BJ (cell line): ENCODE data around the gene HILPDA. TPM values are rescaled to one million over a fixed set of nuclear protein-coding genes. Genes with fewer than 3 reads are reported as not detected.

Experiments
- CTCF ChIA-PET: fragments of 350-600 bp; formaldehyde crosslinking; extraction: SDS; loops from one replicate; lab custom pipeline; 2021; ENCODE audit warnings: antibody characterized with exemption, inconsistent platforms; lab: Yijun Ruan, JAX
- POLR2A ChIA-PET: fragments of 300-600 bp; sonication (Branson Sonifier 250); formaldehyde crosslinking; extraction: SDS; loops from one replicate; lab custom pipeline; 2021; ENCODE audit warnings: antibody characterized with exemption; lab: Charles Lee
- DNase-seq: peaks from one replicate; pipeline ENCODE4 v3.0.0-alpha.2; 2011; ENCODE audit warnings: low read depth
- H3K27me3 ChIP-seq: 2 replicates; pipeline ENCODE4 v1.6.0; 2011; ENCODE audit warnings: low read length; ENCODE audit not compliant: control insufficient read depth, insufficient read depth
- H3K36me3 ChIP-seq: 2 replicates; pipeline ENCODE4 v1.5.1; 2011; ENCODE audit warnings: low read length; ENCODE audit not compliant: control insufficient read depth, insufficient read depth
- H3K4me3 ChIP-seq: 2 replicates; pipeline ENCODE4 v1.5.1; 2011; ENCODE audit warnings: low read depth, mild to moderate bottlenecking, control low read depth, low read length
- CTCF ChIP-seq: IDR thresholded peaks from 2 replicates; pipeline ENCODE4 v1.5.1; 2011; ENCODE audit warnings: low read depth, mild to moderate bottlenecking, control low read depth, inconsistent platforms, low read length, moderate library complexity; ENCODE audit not compliant: insufficient read depth
- polyA plus RNA-seq: library from polyadenylated mRNA; depleted of rRNA; stranded (reverse); fragments of >200 nt; gene quantifications from 2 replicates; pipeline ENCODE4 v1.2.3, GENCODE V29; 2011

Gene HILPDA
- polyA plus RNA-seq, 1 experiment: 21.5 TPM

DNA sequence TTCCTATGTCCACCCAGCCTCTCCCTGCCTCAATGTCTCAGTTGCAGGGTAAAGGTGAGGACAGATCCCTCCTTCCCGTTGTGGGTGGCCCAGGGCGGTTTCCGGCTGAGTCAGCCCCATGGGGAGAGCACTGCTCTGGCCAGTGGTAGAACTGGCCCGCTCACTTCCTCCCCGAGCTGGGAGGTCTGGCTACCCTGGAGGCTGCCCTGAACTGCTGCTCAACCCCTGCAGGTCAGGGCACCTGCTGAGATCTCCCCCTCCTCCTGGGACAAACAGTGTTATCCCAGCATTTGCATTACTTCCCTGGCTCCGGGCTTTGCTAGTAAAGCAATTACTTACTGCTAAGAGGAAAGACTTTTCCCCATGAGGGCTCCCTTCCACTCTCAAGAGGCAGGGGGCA lies 24.5 kb upstream of the HILPDA start:
- DNase-seq: no peak
- Histone ChIP-seq H3K36me3 (no peaks in the 10 kb centered on the region), H3K4me3 (no peak overlapping the region), H3K27me3 (no peaks in the 10 kb centered on the region; the same call in 1 of the 2 replicates)
- POLR2A ChIA-PET: no interaction called here
- no peak for TF ChIP-seq CTCF
- CTCF ChIA-PET: interaction anchor here (0.6 to 9.2 kb wide), 5 partner anchors 10 to 30 kb away, joined by 3 to 227 read pairs (median 4); no protein-coding TSS in a partner anchor

GRCh38 chr7:128431754-128432153 lies 23.9 kb upstream of the HILPDA start:
- POLR2A ChIA-PET: no interaction called here
- no peak overlapping the region for H3K4me3 ChIP-seq
- no peak for DNase-seq
- TF ChIP-seq CTCF: no peak
- CTCF ChIA-PET: interaction anchor here (0.6 to 7.5 kb wide), 6 partner anchors 10 to 45 kb away, joined by 3 to 73 read pairs (median 4); partner anchors contain the start of gene METTL2B
- no peaks in the 10 kb centered on the region; the same call in 1 of the 2 replicates for H3K27me3 ChIP-seq
- H3K36me3 ChIP-seq: no peaks in the 10 kb centered on the region

- DNase-seq: no peak
- ChIA-PET CTCF (interaction anchor here (1.3 to 7.5 kb wide), 4 partner anchors 8 to 26 kb away, joined by 3 to 73 read pairs (median 22); no protein-coding TSS in a partner anchor), POLR2A (no interaction called here)
- no peak for TF ChIP-seq CTCF
- H3K4me3 ChIP-seq: no peak overlapping the region
- H3K36me3 ChIP-seq: no peaks in the 10 kb centered on the region
- peaks cover 2% of the 10 kb centered on the region for H3K27me3 ChIP-seq
These were observed 21.0 kb upstream of the HILPDA start for GRCh38 chr7:128434413-128435326.

GRCh38 chr7:128435327-128435686 lies 20.4 kb upstream of the HILPDA start:
- ChIA-PET CTCF (interaction anchor here (1.5 to 7.5 kb wide), 3 partner anchors 9 to 25 kb away, joined by 3 to 73 read pairs (median 40); no protein-coding TSS in a partner anchor), POLR2A (interaction anchor here (0.6 kb wide), 1 partner anchor 8 kb away, joined by 3 read pairs; no protein-coding TSS in a partner anchor)
- no peak for TF ChIP-seq CTCF

More at GRCh38 chr7:128435327-128435686, 20.4 kb upstream of the HILPDA start:
- peaks cover 2% of the 10 kb centered on the region for H3K27me3 ChIP-seq
- no peak overlapping the region for H3K4me3 ChIP-seq
- no peak for DNase-seq
- H3K36me3 ChIP-seq: no peaks in the 10 kb centered on the region
